GM18526 (cell line): Measurements from ENCODE around the gene RAB35.

Experiments
- POLR2A ChIP-seq: IDR thresholded peaks from 3 replicates; pipeline ENCODE4 v1.6.1; 2011; ENCODE audit not compliant: insufficient read length; ENCODE audit errors: extremely low read depth

The RAB35 gene

DNA sequence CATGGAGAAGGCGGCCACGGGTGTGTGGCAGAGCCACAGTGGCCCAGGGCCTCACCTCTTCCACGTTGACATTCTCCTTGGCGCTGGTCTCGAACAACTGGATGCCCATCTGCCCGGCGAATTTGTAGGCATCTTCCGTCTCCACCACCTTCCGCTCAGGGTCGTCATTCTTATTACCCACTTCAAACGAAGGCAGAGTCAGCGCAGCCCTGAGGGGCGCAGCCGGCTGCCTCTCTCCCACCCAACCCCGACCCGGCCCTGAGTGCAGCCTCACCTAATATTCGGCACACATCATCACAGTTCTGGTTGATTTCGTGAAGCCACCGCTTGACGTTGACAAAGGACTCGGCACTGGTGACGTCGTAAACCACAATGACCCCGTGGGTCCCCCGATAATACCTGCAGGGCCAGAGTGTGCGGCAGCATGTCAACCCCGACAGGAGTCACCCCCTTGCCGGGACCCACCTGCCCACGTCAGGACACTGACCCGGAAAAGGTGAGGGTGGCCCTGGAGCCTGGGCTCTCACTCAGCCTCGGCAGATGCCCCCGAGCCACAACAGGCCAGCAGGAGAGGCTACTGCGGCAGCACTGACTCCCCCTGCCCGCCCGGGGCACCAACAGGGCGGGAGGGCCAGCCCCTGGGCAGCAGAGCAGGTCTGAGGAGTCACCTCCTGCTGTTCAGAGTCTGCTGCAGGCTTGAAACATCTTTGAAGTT, 17.6 kb downstream of the RAB35 start:
- no peak for TF ChIP-seq POLR2A

GRCh38 chr12:120096671-120097202, 19.8 kb downstream of the RAB35 start:
- no peak for TF ChIP-seq POLR2A

GRCh38 chr12:120095736-120096135, 20.8 kb downstream of the RAB35 start:
- no peak for TF ChIP-seq POLR2A

- no peak for TF ChIP-seq POLR2A
These were observed 21.2 kb downstream of the RAB35 start for GRCh38 chr12:120095331-120095730.

DNA sequence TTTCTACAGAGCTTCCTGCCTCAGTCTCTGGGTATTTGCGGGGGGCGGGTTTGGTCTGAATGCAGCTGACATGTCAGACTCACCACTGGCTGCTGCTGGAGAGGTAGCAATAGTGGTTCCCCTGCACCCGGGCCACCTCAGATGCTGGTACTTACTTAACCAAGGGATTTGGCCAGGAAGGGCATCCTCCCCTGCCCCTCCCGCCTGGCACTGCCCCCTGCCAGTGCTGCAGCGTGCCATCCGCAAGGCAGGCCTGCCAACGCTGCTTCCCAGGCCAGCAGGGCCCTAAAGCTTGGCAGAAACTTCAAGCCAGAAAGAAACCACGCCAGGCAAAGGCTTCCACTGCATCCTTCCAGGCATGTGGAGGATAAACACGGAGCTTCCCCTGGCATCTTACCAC, 22.1 kb downstream of the RAB35 start:
- no peak for TF ChIP-seq POLR2A

GRCh38 chr12:120093592-120094355, 22.8 kb downstream of the RAB35 start:
- TF ChIP-seq POLR2A: no peak

DNA sequence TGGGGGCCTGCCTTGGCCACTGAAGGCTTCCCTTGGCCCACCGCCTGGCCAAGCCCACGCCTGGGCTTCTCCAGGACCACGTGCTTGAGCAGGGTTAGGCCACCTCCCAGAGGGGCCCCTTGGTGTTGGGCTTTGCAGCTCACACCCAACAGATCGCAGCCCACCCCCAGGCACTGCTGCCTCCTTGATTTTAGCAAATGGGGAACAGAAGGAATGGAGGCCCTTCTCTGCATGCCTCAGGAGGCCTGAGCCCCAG, 23.3 kb downstream of the RAB35 start:
- TF ChIP-seq POLR2A: no peak

DNA sequence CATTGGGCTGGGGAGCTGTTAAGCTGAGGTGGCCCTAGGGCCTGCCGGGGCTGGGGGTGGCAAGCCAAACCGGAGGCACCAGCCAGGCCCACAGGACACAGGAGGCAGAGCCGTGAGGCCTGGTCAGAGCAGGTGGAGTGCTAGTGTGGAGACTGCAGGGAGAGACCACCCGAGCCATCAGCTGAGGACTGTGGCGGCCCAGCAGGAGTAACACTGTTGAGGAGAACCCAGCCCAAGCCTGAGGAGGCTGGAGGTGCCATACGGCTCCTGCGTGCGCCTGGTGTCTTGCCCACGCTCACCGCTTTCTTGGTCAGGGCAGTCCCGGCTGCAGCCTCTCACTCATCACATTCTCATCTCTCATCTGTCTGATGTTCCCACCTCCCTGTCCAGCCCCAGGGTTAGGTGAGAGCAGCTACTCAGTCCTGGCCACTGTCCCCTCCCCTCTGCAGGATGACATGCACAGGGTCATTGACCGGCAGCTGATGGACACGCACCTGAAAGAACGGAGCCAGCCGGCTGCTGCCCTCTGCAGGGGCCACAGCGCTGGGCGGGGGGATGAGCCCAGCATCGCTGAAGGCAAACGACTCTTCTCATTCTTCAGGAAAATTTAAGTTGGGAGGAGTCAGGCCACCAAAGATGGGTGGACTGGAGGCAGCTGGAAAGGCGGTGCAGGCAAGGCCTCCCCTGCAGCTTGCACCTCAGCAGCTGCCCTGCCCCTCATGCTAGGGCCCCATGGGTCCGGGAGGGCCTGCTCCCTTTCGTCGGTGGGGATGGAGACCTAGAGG, 23.8 kb downstream of the RAB35 start:
- TF ChIP-seq POLR2A: no peak

GRCh38 chr12:120091371-120092090, 25.0 kb downstream of the RAB35 start:
- TF ChIP-seq POLR2A: no peak

- no peak for TF ChIP-seq POLR2A
These were observed 25.8 kb downstream of the RAB35 start for GRCh38 chr12:120090626-120091295.

GRCh38 chr12:120090206-120090605, 26.3 kb downstream of the RAB35 start:
- TF ChIP-seq POLR2A: no peak

- TF ChIP-seq POLR2A: no peak
These were observed 26.8 kb downstream of the RAB35 start for GRCh38 chr12:120089796-120090195.

GRCh38 chr12:120089105-120089504, 27.4 kb downstream of the RAB35 start:
- no peak for TF ChIP-seq POLR2A

DNA sequence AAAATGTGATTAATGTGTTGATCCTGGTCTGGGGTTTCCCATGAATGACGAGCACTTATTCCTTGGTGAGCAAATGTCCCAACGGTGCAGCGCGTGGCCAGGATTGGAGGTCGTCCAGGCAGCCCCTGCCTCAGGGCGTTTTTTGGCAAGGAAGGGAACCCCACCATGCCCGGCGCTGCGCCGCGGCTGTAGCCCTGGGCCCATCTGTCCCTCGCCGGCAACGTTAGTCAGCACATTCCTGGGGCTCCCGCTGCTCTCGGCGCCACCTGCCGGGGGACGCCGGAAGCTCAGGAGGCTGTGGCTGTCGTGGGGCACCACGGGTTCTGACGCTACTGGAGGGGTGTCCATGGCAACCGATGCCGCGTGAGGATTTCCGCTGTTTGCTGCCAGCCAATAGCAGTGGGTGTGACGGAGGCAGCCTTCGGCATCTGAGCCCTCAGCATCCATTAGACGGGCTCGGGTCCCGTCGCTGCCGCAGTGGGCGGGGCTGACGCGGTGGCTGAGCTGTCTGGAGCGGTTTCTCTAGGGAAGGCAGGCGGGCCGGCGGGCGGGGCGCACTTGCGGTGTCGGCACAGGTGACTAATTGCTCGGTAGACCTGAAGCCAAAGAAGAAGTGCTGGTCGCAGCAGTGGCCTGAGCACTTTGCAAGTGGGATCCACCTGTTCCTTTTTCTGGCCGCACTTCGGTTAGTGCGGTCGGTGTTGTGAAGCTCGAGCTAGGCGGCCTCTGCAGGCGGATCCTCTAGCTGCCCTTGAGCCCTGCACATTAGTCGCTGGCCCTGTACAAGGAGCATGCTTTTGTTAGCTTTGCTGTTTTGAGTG, 29.5 kb downstream of the RAB35 start:
- TF ChIP-seq POLR2A: peak; percentile 30

DNA sequence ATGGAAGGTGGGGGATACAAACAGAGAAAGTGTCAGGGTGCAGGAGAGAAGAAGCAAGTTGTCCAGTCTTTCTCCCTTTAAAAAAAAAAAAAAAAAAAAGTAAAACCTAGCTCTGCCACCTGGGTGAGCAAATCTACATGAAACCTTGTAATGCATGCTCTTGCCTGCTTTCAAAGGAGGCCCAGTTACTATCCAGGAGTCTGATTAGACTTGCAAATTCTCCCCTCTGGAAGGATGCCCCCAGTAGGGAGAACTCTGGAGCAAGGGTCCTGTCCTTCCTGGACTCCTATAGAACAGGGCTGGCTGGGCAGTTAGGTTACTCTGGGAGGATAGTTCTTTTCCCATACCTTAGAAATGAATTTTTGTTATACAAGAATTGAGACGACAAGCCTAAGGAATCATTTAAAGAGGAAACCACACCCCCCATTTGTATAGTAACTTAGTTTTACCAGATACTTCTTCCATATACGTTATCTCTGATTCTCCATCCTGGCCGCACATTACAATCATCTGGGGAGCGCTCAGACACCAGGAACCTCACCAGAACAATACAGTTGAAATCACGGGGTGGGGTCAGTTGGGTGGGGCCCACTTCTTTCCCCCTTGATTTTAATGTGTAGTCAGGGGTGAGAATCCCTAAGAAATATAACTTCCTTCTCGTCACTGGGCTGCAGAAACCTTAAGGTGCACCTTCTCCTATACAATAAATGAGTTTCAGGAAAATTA, 30.5 kb downstream of the RAB35 start:
- no peak for TF ChIP-seq POLR2A
